HepG2 (cell line): ENCODE measurements around the gene GALR2. TPM values are rescaled to one million over a fixed set of nuclear protein-coding genes. Genes with fewer than 3 reads are reported as not detected.

Experiments
- CEBPG ChIP-seq: IDR thresholded peaks from 2 replicates; pipeline ENCODE4 v1.6.1; 2016
- DR1 ChIP-seq: sonication (generic); formaldehyde crosslinking; IDR thresholded peaks from 2 replicates; pipeline ENCODE4 v1.8.0; 2021; ENCODE audit warnings: mild to moderate bottlenecking, missing genetic modification reagents, inconsistent platforms
- ETV5 ChIP-seq: IDR thresholded peaks from 2 replicates; pipeline ENCODE4 v1.6.1; 2018; ENCODE audit warnings: missing biosample characterization, missing genetic modification reagents, inconsistent platforms, borderline replicate concordance
- FOXC1 ChIP-seq: sonication (generic); formaldehyde crosslinking; IDR thresholded peaks from 2 replicates; pipeline ENCODE4 v1.8.0; 2022; ENCODE audit warnings: mild to moderate bottlenecking, missing genetic modification reagents, borderline replicate concordance
- FOXP1 ChIP-seq, 2 experiments: fragments of 450-650 bp in 1 of 2; IDR thresholded peaks; 2 replicates each; pipeline ENCODE4 v1.6.1; 2017 to 2018; ENCODE audit warnings: antibody characterized with exemption in 1 of 2
- KDM2A ChIP-seq: sonication (generic); formaldehyde crosslinking; IDR thresholded peaks from 2 replicates; pipeline ENCODE4 v1.4.0; 2020; ENCODE audit warnings: low read depth, missing genetic modification reagents, borderline replicate concordance
- LCORL ChIP-seq, 2 experiments: fragments of 450-650 bp in 1 of 2; sonication (generic) in 1 of 2; formaldehyde crosslinking in 1 of 2; IDR thresholded peaks; 2 replicates each; pipeline versions ENCODE4 v1.5.0 to v1.6.1; 2017 to 2020; ENCODE audit warnings: antibody characterized with exemption in 1 of 2, missing genetic modification reagents in 1 of 2
- NAIF1 ChIP-seq: sonication (generic); formaldehyde crosslinking; IDR thresholded peaks from 2 replicates; pipeline ENCODE4 v1.5.0; 2020; ENCODE audit warnings: mild to moderate bottlenecking, missing genetic modification reagents, borderline replicate concordance
- NBN ChIP-seq: fragments of 450-650 bp; conservative IDR thresholded peaks from 2 replicates; pipeline ENCODE4 v1.6.1; 2017
- NFKB2 ChIP-seq: sonication (generic); formaldehyde crosslinking; IDR thresholded peaks from 2 replicates; pipeline ENCODE4 v1.4.0; 2020; ENCODE audit warnings: missing genetic modification reagents, borderline replicate concordance
- SALL1 ChIP-seq: sonication (generic); formaldehyde crosslinking; IDR thresholded peaks from 2 replicates; pipeline ENCODE4 v1.8.0; 2022; ENCODE audit warnings: mild to moderate bottlenecking, missing genetic modification reagents
- SAP130 ChIP-seq: IDR thresholded peaks from 2 replicates; pipeline ENCODE4 v1.6.1; 2016; ENCODE audit warnings: low read depth
- ZBTB21 ChIP-seq: sonication (generic); formaldehyde crosslinking; IDR thresholded peaks from 2 replicates; pipeline ENCODE4 v1.4.0; 2020; ENCODE audit warnings: missing genetic modification reagents
- ZBTB8A ChIP-seq: sonication (generic); formaldehyde crosslinking; IDR thresholded peaks from 2 replicates; pipeline ENCODE4 v1.4.0; 2020; ENCODE audit warnings: mild to moderate bottlenecking, low read depth, missing genetic modification reagents, borderline replicate concordance
- ZFP36L1 ChIP-seq: sonication (generic); formaldehyde crosslinking; IDR thresholded peaks from 2 replicates; pipeline ENCODE4 v1.8.0; 2022; ENCODE audit warnings: mild to moderate bottlenecking, missing genetic modification reagents, moderate library complexity
- ZNF143 ChIP-seq: sonication (generic); formaldehyde crosslinking; IDR thresholded peaks from 2 replicates; pipeline ENCODE4 v1.4.0; 2020; ENCODE audit warnings: missing genetic modification reagents
- ZNF225 ChIP-seq: sonication (generic); formaldehyde crosslinking; IDR thresholded peaks from 2 replicates; pipeline ENCODE4 v1.4.0; 2020; ENCODE audit warnings: mild to moderate bottlenecking, missing genetic modification reagents
- ZNF292 ChIP-seq: sonication (generic); formaldehyde crosslinking; IDR thresholded peaks from 2 replicates; pipeline ENCODE4 v1.8.1; 2022; ENCODE audit warnings: mild to moderate bottlenecking, low read depth, missing genetic modification reagents, borderline replicate concordance
- ZNF33A ChIP-seq: sonication (generic); formaldehyde crosslinking; IDR thresholded peaks from 2 replicates; pipeline ENCODE4 v1.5.1; 2020; ENCODE audit warnings: missing genetic modification reagents, mild to moderate bottlenecking, moderate library complexity, borderline replicate concordance
- ZNF598 ChIP-seq: sonication (generic); formaldehyde crosslinking; IDR thresholded peaks from 2 replicates; pipeline ENCODE4 v1.5.1; 2020; ENCODE audit warnings: mild to moderate bottlenecking, missing genetic modification reagents, borderline replicate concordance
- ZNF780A ChIP-seq: sonication (generic); formaldehyde crosslinking; IDR thresholded peaks from 2 replicates; pipeline ENCODE4 v1.8.0; 2022; ENCODE audit warnings: mild to moderate bottlenecking, missing genetic modification reagents, moderate library complexity
- ZNF850 ChIP-seq: sonication (generic); formaldehyde crosslinking; conservative IDR thresholded peaks from 2 replicates; pipeline ENCODE4 v1.9.0; 2021; ENCODE audit warnings: mild to moderate bottlenecking, missing genetic modification reagents
- ZSCAN12 ChIP-seq: sonication (generic); formaldehyde crosslinking; IDR thresholded peaks from 2 replicates; pipeline ENCODE4 v1.9.0; 2021; ENCODE audit warnings: mild to moderate bottlenecking, missing genetic modification reagents
- polyA plus RNA-seq, 8 experiments: library from polyadenylated mRNA; depleted of rRNA in 3 of 8; stranded (reverse) in 7 of 8; unstranded in 1 of 8; fragments of >200 nt; fragmentation: Illumina TruSeq in 4 of 8; extraction: Trizol in 4 of 8; gene quantifications; 2 replicates each; pipeline versions ENCODE4 v1.2.1 to v1.2.3, GENCODE V29; 2011 to 2016; ENCODE audit warnings: low read depth in 4 of 8, missing spikeins in 1 of 8, mixed read lengths in 1 of 8; ENCODE audit not compliant: insufficient read depth in 1 of 8
- total RNA-seq, 5 experiments: library from RNA; depleted of rRNA; stranded (reverse); fragments of >200 nt; fragmentation: Illumina TruSeq; extraction: Trizol; gene quantifications; 2 replicates each; pipeline ENCODE4 v1.2.3, GENCODE V29; 2016; ENCODE audit warnings: low read depth in 1 of 5
- TF ChIP-seq, protein P1 (sequence below): IDR thresholded peaks from 2 replicates; pipeline ENCODE4 v1.6.1; 2018; ENCODE audit warnings: missing genetic modification reagents, mild to moderate bottlenecking, missing compliant biosample characterization
- TF ChIP-seq, protein P2 (sequence below): sonication (generic); formaldehyde crosslinking; IDR thresholded peaks from 2 replicates; pipeline ENCODE4 v1.4.0; 2020; ENCODE audit warnings: missing genetic modification reagents

GALR2 gene
- total and polyA plus RNA-seq, 2 of the 13 experiments (the other 11 are each of a cell fraction or from before 2014, with no cell fraction given) = 0.48 to 0.58 TPM

DNA sequence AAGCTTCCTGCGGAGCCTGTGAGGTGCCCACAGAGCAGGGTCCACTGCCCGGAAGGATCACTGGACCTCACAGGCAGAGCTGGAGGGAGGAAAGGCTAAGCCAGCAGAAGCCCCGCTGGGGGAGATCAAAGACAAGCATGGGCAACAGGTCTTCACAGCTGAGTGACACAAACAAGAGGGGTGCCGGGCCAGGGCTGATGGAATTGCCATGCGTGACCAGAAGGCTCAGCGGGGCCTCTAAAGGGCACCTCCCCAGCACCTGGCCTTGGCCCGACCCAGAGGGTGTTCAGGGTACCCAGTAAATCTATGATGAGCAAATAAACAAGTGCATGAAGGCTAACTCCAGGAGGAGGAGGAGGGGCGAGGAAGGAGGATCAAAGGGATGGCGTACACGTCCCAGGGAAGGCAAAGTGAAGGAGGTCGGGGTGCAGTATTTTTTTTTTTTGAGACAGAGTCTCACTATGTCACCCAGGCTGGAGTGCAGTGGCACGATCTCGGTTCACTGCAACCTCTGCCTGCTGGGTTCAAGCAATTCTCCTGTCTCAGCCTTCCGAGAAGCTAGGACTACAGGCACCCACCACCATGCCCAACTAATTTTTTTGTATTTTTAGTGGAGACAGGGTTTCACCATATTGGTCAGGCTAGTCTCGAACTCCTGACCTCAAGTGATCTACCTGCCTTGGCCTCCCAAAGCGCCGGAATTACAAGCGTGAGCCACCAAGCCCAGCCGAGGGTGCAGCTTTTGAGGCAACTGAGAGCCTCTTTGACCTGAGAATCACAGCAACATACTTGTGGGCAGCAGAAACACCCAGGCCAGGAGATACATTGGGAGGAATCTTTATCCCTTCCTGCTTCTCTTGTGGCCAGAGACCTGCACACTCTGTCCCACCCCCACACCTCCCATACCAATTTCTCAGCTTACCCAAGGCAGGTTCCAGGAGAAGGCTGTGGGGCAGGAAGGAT, 45.1 kb downstream of the GALR2 start (continued):
- TF ChIP-seq SAP130 (peak; percentile 64), NAIF1 (no peak), ZBTB8A (CRISPR knock-in tag) (no peak), SALL1 (CRISPR knock-in tag) (peak; percentile 93), KDM2A (CRISPR knock-in tag) (peak; percentile 50), ZNF850 (CRISPR knock-in tag) (peak; percentile 84; the same call in 1 of the 2 replicates), FOXC1 (peak; percentile 55; the same call in 1 of the 2 replicates), ZBTB21 (CRISPR knock-in tag) (no peak), ZNF598 (peak; percentile 76; the same call in 1 of the 2 replicates), NFKB2 (CRISPR knock-in tag) (0 out of 2 replicates have a peak, but pooled peaks have one; percentile 13), NBN (no peak), ZNF33A (CRISPR knock-in tag) (no peak), CEBPG (CRISPR knock-in tag) (no peak; the same call in 1 of the 2 replicates), ZNF143 (CRISPR knock-in tag) (peak; percentile 12), LCORL (IDR thresholded peaks at IDR 0.05) (no peak), LCORL (CRISPR knock-in tag; IDR thresholded peaks at IDR 0.05) (peak; percentile 89), ETV5 (CRISPR knock-in tag) (peak; percentile 70; the same call in 1 of the 2 replicates), FOXP1 (IDR thresholded peaks at IDR 0.05) (no peak), FOXP1 (CRISPR knock-in tag; IDR thresholded peaks at IDR 0.05) (peak; percentile 84), ZSCAN12 (CRISPR knock-in tag) (0 out of 2 replicates have a peak, but pooled peaks have one; percentile 51), ZNF292 (CRISPR knock-in tag) (peak; percentile 23; the same call in 1 of the 2 replicates), DR1 (CRISPR knock-in tag) (no peak), ZNF780A (CRISPR knock-in tag) (no peak), ZNF225 (CRISPR knock-in tag) (peak; percentile 26; the same call in 1 of the 2 replicates), ZFP36L1 (no peak)
- TF ChIP-seq, protein P1, sequence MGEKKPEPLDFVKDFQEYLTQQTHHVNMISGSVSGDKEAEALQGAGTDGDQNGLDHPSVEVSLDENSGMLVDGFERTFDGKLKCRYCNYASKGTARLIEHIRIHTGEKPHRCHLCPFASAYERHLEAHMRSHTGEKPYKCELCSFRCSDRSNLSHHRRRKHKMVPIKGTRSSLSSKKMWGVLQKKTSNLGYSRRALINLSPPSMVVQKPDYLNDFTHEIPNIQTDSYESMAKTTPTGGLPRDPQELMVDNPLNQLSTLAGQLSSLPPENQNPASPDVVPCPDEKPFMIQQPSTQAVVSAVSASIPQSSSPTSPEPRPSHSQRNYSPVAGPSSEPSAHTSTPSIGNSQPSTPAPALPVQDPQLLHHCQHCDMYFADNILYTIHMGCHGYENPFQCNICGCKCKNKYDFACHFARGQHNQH (CRISPR knock-in tag) = peak; percentile 95
- TF ChIP-seq, protein P2, sequence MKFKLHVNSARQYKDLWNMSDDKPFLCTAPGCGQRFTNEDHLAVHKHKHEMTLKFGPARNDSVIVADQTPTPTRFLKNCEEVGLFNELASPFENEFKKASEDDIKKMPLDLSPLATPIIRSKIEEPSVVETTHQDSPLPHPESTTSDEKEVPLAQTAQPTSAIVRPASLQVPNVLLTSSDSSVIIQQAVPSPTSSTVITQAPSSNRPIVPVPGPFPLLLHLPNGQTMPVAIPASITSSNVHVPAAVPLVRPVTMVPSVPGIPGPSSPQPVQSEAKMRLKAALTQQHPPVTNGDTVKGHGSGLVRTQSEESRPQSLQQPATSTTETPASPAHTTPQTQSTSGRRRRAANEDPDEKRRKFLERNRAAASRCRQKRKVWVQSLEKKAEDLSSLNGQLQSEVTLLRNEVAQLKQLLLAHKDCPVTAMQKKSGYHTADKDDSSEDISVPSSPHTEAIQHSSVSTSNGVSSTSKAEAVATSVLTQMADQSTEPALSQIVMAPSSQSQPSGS = peak; percentile 55; the same call in 1 of the 2 replicates
